CD14-positive monocyte (primary cell): ENCODE data around the gene PCDHGC4. TPM values are rescaled to one million over a fixed set of nuclear protein-coding genes. Genes with fewer than 3 reads are reported as not detected.

Source experiments
- DNase-seq, 3 donors: peaks; one replicate each; pipeline ENCODE4 v3.0.0-alpha.2; 2011 to 2022
- H2AFZ ChIP-seq: 2 replicates; pipeline ENCODE4 v1.6.0; 2012; ENCODE audit warnings: mild to moderate bottlenecking, low read depth, low read length, inconsistent platforms; ENCODE audit not compliant: insufficient read depth, poor library complexity, severe bottlenecking
- H3K27ac ChIP-seq, 2 donors: 1 replicate in 1 of 2; 2 replicates in 1 of 2; pipeline ENCODE4 v1.5.1; 2012 to 2013; ENCODE audit warnings: low read length in 2 of 2, control low read depth in 1 of 2, inconsistent platforms in 1 of 2, low read depth in 1 of 2, mild to moderate bottlenecking in 1 of 2
- H3K27me3 ChIP-seq, 2 donors: one replicate each; pipeline versions ENCODE4 v1.6.0 to v1.6.1; 2011 to 2013; ENCODE audit warnings: low read length in 2 of 2; ENCODE audit not compliant: control insufficient read depth in 2 of 2, insufficient read depth in 2 of 2
- H3K36me3 ChIP-seq, 2 donors: replicated peaks in 1 of 2; 1 replicate in 1 of 2; 2 replicates in 1 of 2; pipeline versions ENCODE4 v1.5.1 to v1.6.1; 2012 to 2013; ENCODE audit warnings: low read length in 2 of 2, control low read depth in 1 of 2, inconsistent platforms in 1 of 2, mild to moderate bottlenecking in 1 of 2; ENCODE audit not compliant: insufficient read depth in 2 of 2, control insufficient read depth in 1 of 2
- H3K4me1 ChIP-seq, 2 donors: 1 replicate in 1 of 2; 2 replicates in 1 of 2; pipeline versions ENCODE4 v1.5.1 to v1.6.1; 2012 to 2013; ENCODE audit warnings: low read length in 2 of 2, control low read depth in 1 of 2, inconsistent platforms in 1 of 2, mild to moderate bottlenecking in 1 of 2, moderate library complexity in 1 of 2; ENCODE audit not compliant: insufficient read depth in 2 of 2, control insufficient read depth in 1 of 2
- H3K4me2 ChIP-seq: replicated peaks from 2 replicates; pipeline ENCODE3; 2012; ENCODE audit warnings: low read length, moderate library complexity, mild to moderate bottlenecking; ENCODE audit not compliant: poor library complexity, severe bottlenecking; ENCODE audit errors: extremely low read depth
- H3K4me3 ChIP-seq, 3 experiments: fragments of 200-600 bp in 1 of 3; sonication (generic) in 1 of 3; replicated peaks in 1 of 3; 1 replicate in 2 of 3; 2 replicates in 1 of 3; pipeline ENCODE4 v1.5.1; 2011 to 2013; ENCODE audit warnings: low read length in 3 of 3, mild to moderate bottlenecking in 3 of 3, control low read depth in 2 of 3, low read depth in 2 of 3, inconsistent platforms in 1 of 3, moderate library complexity in 1 of 3
- H3K79me2 ChIP-seq: 2 replicates; pipeline ENCODE4 v1.6.0; 2012; ENCODE audit warnings: mild to moderate bottlenecking, control low read depth, inconsistent platforms, low read length, moderate library complexity; ENCODE audit not compliant: insufficient read depth
- H3K9ac ChIP-seq: 2 replicates; pipeline ENCODE4 v1.6.0; 2017; ENCODE audit warnings: low read length, mild to moderate bottlenecking; ENCODE audit not compliant: insufficient read depth, poor library complexity, severe bottlenecking
- H3K9me3 ChIP-seq, 2 donors: replicated peaks in 1 of 2; 1 replicate in 1 of 2; 2 replicates in 1 of 2; pipeline versions ENCODE4 v1.5.1 to v1.6.1; 2012 to 2013; ENCODE audit warnings: low read length in 2 of 2, control low read depth in 1 of 2; ENCODE audit not compliant: control insufficient read depth in 1 of 2, insufficient read depth in 1 of 2
- H4K20me1 ChIP-seq: 2 replicates; pipeline ENCODE4 v1.6.0; 2012; ENCODE audit warnings: mild to moderate bottlenecking, low read length, control low read depth, moderate library complexity; ENCODE audit not compliant: insufficient read depth
- H3K27ac Mint-ChIP-seq, 7 donors: one replicate each; pipeline ENCODE4 v1.8.0; 2020; ENCODE audit warnings: mild to moderate bottlenecking in 7 of 7, mixed read lengths in 7 of 7, moderate library complexity in 6 of 7, inconsistent platforms in 2 of 7
- H3K27me3 Mint-ChIP-seq, 3 donors: one replicate each; pipeline ENCODE4 v1.8.0; 2021 to 2022; ENCODE audit warnings: low read depth in 3 of 3, mild to moderate bottlenecking in 3 of 3, mixed read lengths in 3 of 3, moderate library complexity in 3 of 3, inconsistent platforms in 1 of 3
- H3K36me3 Mint-ChIP-seq, 2 donors: one replicate each; pipeline ENCODE4 v1.8.0; 2020; ENCODE audit warnings: mixed read lengths in 2 of 2, inconsistent platforms in 1 of 2, mild to moderate bottlenecking in 1 of 2
- H3K4me1 Mint-ChIP-seq: one replicate; pipeline ENCODE4 v1.8.0; 2020; ENCODE audit warnings: mild to moderate bottlenecking, mixed read lengths
- H3K4me3 Mint-ChIP-seq, 2 donors: one replicate each; pipeline ENCODE4 v1.8.0; 2020; ENCODE audit warnings: mild to moderate bottlenecking in 2 of 2, mixed read lengths in 2 of 2, moderate library complexity in 1 of 2
- H3K9me3 Mint-ChIP-seq, 7 donors: one replicate each; pipeline ENCODE4 v1.8.0; 2020 to 2022; ENCODE audit warnings: mixed read lengths in 7 of 7, mild to moderate bottlenecking in 6 of 7, moderate library complexity in 6 of 7, inconsistent platforms in 2 of 7
- CTCF ChIP-seq: fragments of 200-600 bp; IDR thresholded peaks from one replicate; pipeline ENCODE4 v1.8.0; 2022; ENCODE audit warnings: antibody characterized with exemption, mild to moderate bottlenecking
- whole genome bisulfite sequencing: methylation state at CpG from one replicate; pipeline ENCODE4 v1.1.5; 2013; ENCODE audit warnings: missing lambda C conversion rate; ENCODE audit not compliant: insufficient coverage; 5-methylcytosine and 5-hydroxymethylcytosine counted together
- intact Hi-C, 2 donors: fragments of 100-400 bp; cut with micrococcal nuclease; formaldehyde crosslinking; loops; one replicate each; pipeline versions ENCODE4 v1.15.0 to v1.15.1; 2023
- polyA plus RNA-seq, 3 donors: library from polyadenylated mRNA; depleted of rRNA in 1 of 3; unstranded in 2 of 3; stranded (reverse) in 1 of 3; fragments of 300-500 nt in 2 of 3; fragments of >200 nt in 1 of 3; fragmentation: Illumina TruSeq in 2 of 3; gene quantifications; 1 replicate in 2 of 3; 2 replicates in 1 of 3; pipeline ENCODE4 v1.2.3, GENCODE V29; 2012 to 2021

PCDHGC4 gene
- polyA plus RNA-seq, 3 donors = not detected

- no peak overlapping the region for H3K9ac ChIP-seq
- H3K36me3 ChIP-seq = peaks cover 77 to 88% of the 10 kb centered on the region in 2 donors
- no peaks in the 10 kb centered on the region for H3K4me1 Mint-ChIP-seq
- H3K9me3 ChIP-seq = no peaks in the 10 kb centered on the region
- no peak for DNase-seq
- no peaks in the 10 kb centered on the region for H3K4me1 ChIP-seq
- no peak overlapping the region for H3K4me2 ChIP-seq
- peaks cover 10% of the 10 kb centered on the region for H3K79me2 ChIP-seq
- peaks cover 89% of the 10 kb centered on the region for H4K20me1 ChIP-seq
- no peak overlapping the region for H3K27ac Mint-ChIP-seq
- no peak overlapping the region for H2AFZ ChIP-seq
- no CpG with 5 or more reads among the region's 1 CpG for WGBS
- no peak overlapping the region for H3K4me3 ChIP-seq
- H3K36me3 Mint-ChIP-seq = peaks cover 26 to 50% of the 10 kb centered on the region in 2 donors
- H3K27ac ChIP-seq = no peak overlapping the region
- TF ChIP-seq CTCF = no peak
- H3K27me3 ChIP-seq = no peaks in the 10 kb centered on the region
- no peaks in the 10 kb centered on the region for H3K9me3 Mint-ChIP-seq
- no peak overlapping the region for H3K4me3 Mint-ChIP-seq
- intact Hi-C loops = no loop called here
- H3K27me3 Mint-ChIP-seq = no peaks in the 10 kb centered on the region
Observed at GRCh38 chr5:141533897-141534296, 49.1 kb downstream of the PCDHGC4 start.

DNA sequence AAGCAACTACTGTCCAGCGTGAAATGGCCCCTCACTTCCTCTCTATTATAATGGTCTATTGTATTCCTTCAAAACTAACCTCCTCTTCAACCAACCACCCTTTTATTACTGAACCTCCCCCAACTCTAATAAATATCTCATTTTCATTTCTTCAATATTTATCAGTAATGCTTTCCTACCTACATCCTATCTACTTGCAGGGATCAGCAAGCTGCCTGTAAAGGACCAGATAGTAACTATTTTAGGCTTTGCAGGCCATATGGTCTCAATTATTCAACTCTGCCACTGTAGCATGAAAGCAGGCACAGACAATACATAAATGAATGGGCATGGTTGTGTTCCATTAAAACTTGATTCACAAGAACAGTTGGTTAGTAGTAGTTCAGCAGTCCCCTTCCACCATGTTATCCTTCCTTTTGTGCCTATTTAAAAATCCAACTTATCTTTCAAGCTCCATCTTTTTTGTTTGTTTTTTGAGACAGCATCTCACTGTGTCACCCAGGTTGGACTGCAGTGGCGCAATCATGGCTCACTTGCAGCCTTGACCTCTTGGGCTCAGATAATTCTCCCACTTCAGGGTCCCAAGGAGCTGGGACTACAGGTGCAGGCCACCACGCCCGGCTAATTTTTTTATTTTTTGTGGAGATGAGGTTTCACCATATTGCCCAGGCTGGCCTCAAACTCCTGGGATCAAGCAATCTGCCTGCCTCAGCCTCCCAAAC lies 49.8 kb downstream of the PCDHGC4 start:
- Histone ChIP-seq H3K4me2 (no peak overlapping the region), H3K9me3 (no peaks in the 10 kb centered on the region), H2AFZ (no peak overlapping the region), H3K27ac (no peak overlapping the region), H3K27me3 (no peaks in the 10 kb centered on the region), H3K36me3 (peaks cover 77 to 88% of the 10 kb centered on the region in 2 donors), H3K4me3 (no peak overlapping the region), H3K4me1 (no peaks in the 10 kb centered on the region), H4K20me1 (peaks cover 86% of the 10 kb centered on the region), H3K9ac (no peak overlapping the region), H3K79me2 (peaks cover 10% of the 10 kb centered on the region)
- Mint-ChIP-seq H3K4me3 (no peak overlapping the region), H3K4me1 (no peaks in the 10 kb centered on the region), H3K36me3 (peaks cover 32 to 58% of the 10 kb centered on the region in 2 donors), H3K9me3 (no peaks in the 10 kb centered on the region), H3K27me3 (no peaks in the 10 kb centered on the region), H3K27ac (peak overlapping the region in 4 of 7 donors; percentile 16 to 72 (median 48))
- intact Hi-C loops = no loop called here
- 86% methylated on average over 2 of the region's 4 CpGs for WGBS
- no peak for DNase-seq
- no peak for TF ChIP-seq CTCF

Other genes with a start within 250 kb of the PCDHGC4 start
- not detected for gene PCDHB15, start 239.6 kb upstream of the PCDHGC4 start, polyA plus RNA-seq
- gene SLC25A2, start 181.0 kb upstream of the PCDHGC4 start, polyA plus RNA-seq = not detected
- 10 to 100 TPM; 11.8 to 57.5 (median 52.7) TPM for gene TAF7, start 164.2 kb upstream of the PCDHGC4 start, polyA plus RNA-seq
- not detected for gene PCDHGA1, start 154.5 kb upstream of the PCDHGC4 start, polyA plus RNA-seq
- not detected for gene PCDHGA2, start 146.3 kb upstream of the PCDHGC4 start, polyA plus RNA-seq
- not detected for gene PCDHGA3, start 141.2 kb upstream of the PCDHGC4 start, polyA plus RNA-seq
- gene PCDHGB1, start 134.9 kb upstream of the PCDHGC4 start, polyA plus RNA-seq = not detected
- gene PCDHGA4, start 130.0 kb upstream of the PCDHGC4 start, polyA plus RNA-seq = under 1 TPM in 1 of 3 donors, not detected in 2; 0.03 TPM
- under 1 TPM in 1 of 3 donors, not detected in 2; 0.01 TPM for gene PCDHGB2, start 125.0 kb upstream of the PCDHGC4 start, polyA plus RNA-seq
- not detected for gene PCDHGA5, start 120.9 kb upstream of the PCDHGC4 start, polyA plus RNA-seq
- gene PCDHGB3, start 114.8 kb upstream of the PCDHGC4 start, polyA plus RNA-seq = not detected
- gene PCDHGA6, start 111.1 kb upstream of the PCDHGC4 start, polyA plus RNA-seq = not detected
- gene PCDHGA7, start 102.3 kb upstream of the PCDHGC4 start, polyA plus RNA-seq = not detected
- not detected for gene PCDHGB4, start 97.3 kb upstream of the PCDHGC4 start, polyA plus RNA-seq
- not detected for gene PCDHGA8, start 92.4 kb upstream of the PCDHGC4 start, polyA plus RNA-seq
- gene PCDHGB5, start 87.1 kb upstream of the PCDHGC4 start, polyA plus RNA-seq = under 1 TPM in 2 of 3 donors, not detected in 1; 0.01 to 0.08 TPM
- gene PCDHGA9, start 82.3 kb upstream of the PCDHGC4 start, polyA plus RNA-seq = not detected
- gene PCDHGB6, start 77.0 kb upstream of the PCDHGC4 start, polyA plus RNA-seq = under 1 TPM in 2 of 3 donors, not detected in 1; 0.01 to 0.06 TPM
- not detected for gene PCDHGA10, start 72.0 kb upstream of the PCDHGC4 start, polyA plus RNA-seq
- gene PCDHGB7, start 67.4 kb upstream of the PCDHGC4 start, polyA plus RNA-seq = under 1 TPM in 1 of 3 donors, not detected in 2; 0.04 TPM
- gene PCDHGA11, start 64.0 kb upstream of the PCDHGC4 start, polyA plus RNA-seq = not detected
- gene PCDHGA12, start 54.5 kb upstream of the PCDHGC4 start, polyA plus RNA-seq = under 1 TPM in 1 of 3 donors, not detected in 2; 0.01 TPM
- gene PCDHGC3, start 9.1 kb upstream of the PCDHGC4 start, polyA plus RNA-seq = under 1 TPM in 1 of 3 donors, not detected in 2; 0.33 TPM
- gene PCDHGC5, start 4.1 kb downstream of the PCDHGC4 start, polyA plus RNA-seq = not detected
- gene DIAPH1, start 134.0 kb downstream of the PCDHGC4 start, polyA plus RNA-seq = 100 to 1,000 TPM in 1 of 3 donors, 10 to 100 TPM in 2; 60.2 to 140 (median 98.6) TPM
- 100 to 1,000 TPM in 1 of 3 donors, 10 to 100 TPM in 2; 80.5 to 103 (median 82.3) TPM for gene HDAC3, start 151.8 kb downstream of the PCDHGC4 start, polyA plus RNA-seq
- gene RELL2, start 152.0 kb downstream of the PCDHGC4 start, polyA plus RNA-seq = 10 to 100 TPM in 1 of 3 donors, 1 to 10 TPM in 2; 1.0 to 17.3 (median 1.3) TPM
- gene FCHSD1, start 166.4 kb downstream of the PCDHGC4 start, polyA plus RNA-seq = 10 to 100 TPM in 1 of 3 donors, 1 to 10 TPM in 2; 3.0 to 73.3 (median 3.4) TPM
- gene ARAP3, start 197.2 kb downstream of the PCDHGC4 start, polyA plus RNA-seq = 10 to 100 TPM in 1 of 3 donors, 1 to 10 TPM in 2; 1.2 to 18.2 (median 2.2) TPM